Subcutaneous abdominal adipose tissue (tissue), 5 donors: ENCODE data around the gene PITX1.

ENCODE experiments used
- H3K27ac ChIP-seq: one replicate; pipeline ENCODE4 v1.7.0; 2013; ENCODE audit warnings: low read depth, mild to moderate bottlenecking, inconsistent platforms, low read length, moderate library complexity
- H3K27me3 ChIP-seq, 5 donors: one replicate each; pipeline ENCODE4 v1.7.0; 2013; ENCODE audit warnings: low read length in 5 of 5, inconsistent platforms in 1 of 5; ENCODE audit not compliant: control insufficient read depth in 5 of 5, insufficient read depth in 4 of 5
- H3K36me3 ChIP-seq, 5 donors: one replicate each; pipeline ENCODE4 v1.7.0; 2013; ENCODE audit warnings: low read length in 5 of 5; ENCODE audit not compliant: control insufficient read depth in 5 of 5, insufficient read depth in 5 of 5
- H3K4me1 ChIP-seq, 5 donors: one replicate each; pipeline ENCODE4 v1.7.0; 2013; ENCODE audit warnings: low read length in 5 of 5, mild to moderate bottlenecking in 3 of 5, moderate library complexity in 1 of 5; ENCODE audit not compliant: control insufficient read depth in 5 of 5, insufficient read depth in 5 of 5
- H3K4me3 ChIP-seq, 5 donors: one replicate each; pipeline ENCODE4 v1.7.0; 2013; ENCODE audit warnings: low read length in 5 of 5, low read depth in 1 of 5
- H3K9ac ChIP-seq, 5 donors: one replicate each; pipeline ENCODE4 v1.7.0; 2013; ENCODE audit warnings: low read length in 5 of 5, mild to moderate bottlenecking in 4 of 5, moderate library complexity in 3 of 5
- H3K9me3 ChIP-seq, 5 donors: one replicate each; pipeline ENCODE4 v1.7.0; 2013; ENCODE audit warnings: low read length in 5 of 5; ENCODE audit not compliant: control insufficient read depth in 5 of 5
- donor health status: healthy.
- donor health status: healthy.
- donor health status: healthy.
- donor health status: healthy.
- donor health status: healthy.

PITX1 gene

GRCh38 chr5:135063511-135064234 lies 29.6 kb upstream of the PITX1 start:
- no peak overlapping the region for H3K4me3 ChIP-seq
- H3K36me3 ChIP-seq = no peaks in the 10 kb centered on the region
- no peak overlapping the region for H3K27ac ChIP-seq
- H3K27me3 ChIP-seq = peaks cover 13 to 30% (median 21%) of the 10 kb centered on the region in 5 donors
- peaks cover 0 to 4% (median 0%) of the 10 kb centered on the region in 5 donors for H3K4me1 ChIP-seq
- H3K9ac ChIP-seq = no peak overlapping the region
- no peaks in the 10 kb centered on the region for H3K9me3 ChIP-seq

GRCh38 chr5:135063056-135063445 lies 29.0 kb upstream of the PITX1 start:
- Histone ChIP-seq H3K27me3 (peaks cover 13 to 30% (median 21%) of the 10 kb centered on the region in 5 donors), H3K4me1 (peaks cover 0 to 4% (median 0%) of the 10 kb centered on the region in 5 donors), H3K36me3 (no peaks in the 10 kb centered on the region), H3K9ac (no peak overlapping the region), H3K4me3 (no peak overlapping the region), H3K27ac (no peak overlapping the region), H3K9me3 (no peaks in the 10 kb centered on the region)

- Histone ChIP-seq H3K9me3 (no peaks in the 10 kb centered on the region), H3K27me3 (peaks cover 13 to 30% (median 21%) of the 10 kb centered on the region in 5 donors), H3K27ac (no peak overlapping the region), H3K4me1 (peaks cover 0 to 4% (median 0%) of the 10 kb centered on the region in 5 donors), H3K4me3 (no peak overlapping the region), H3K9ac (no peak overlapping the region), H3K36me3 (no peaks in the 10 kb centered on the region)
Observed at GRCh38 chr5:135062216-135063055, 28.4 kb upstream of the PITX1 start.

- Histone ChIP-seq H3K9ac (no peak overlapping the region), H3K4me3 (no peak overlapping the region), H3K9me3 (no peaks in the 10 kb centered on the region), H3K4me1 (peaks cover 0 to 4% (median 0%) of the 10 kb centered on the region in 5 donors), H3K36me3 (no peaks in the 10 kb centered on the region), H3K27ac (no peak overlapping the region), H3K27me3 (peaks cover 12 to 30% (median 21%) of the 10 kb centered on the region in 5 donors)
Observed at GRCh38 chr5:135061001-135061400, 27.0 kb upstream of the PITX1 start.

- no peak overlapping the region for H3K4me3 ChIP-seq
- no peaks in the 10 kb centered on the region for H3K36me3 ChIP-seq
- no peaks in the 10 kb centered on the region for H3K9me3 ChIP-seq
- no peak overlapping the region for H3K27ac ChIP-seq
- H3K4me1 ChIP-seq = peaks cover 0 to 4% (median 0%) of the 10 kb centered on the region in 5 donors
- peaks cover 12 to 27% (median 21%) of the 10 kb centered on the region in 5 donors for H3K27me3 ChIP-seq
- H3K9ac ChIP-seq = no peak overlapping the region
Observed at GRCh38 chr5:135060021-135060420, 26.0 kb upstream of the PITX1 start.

- no peak overlapping the region for H3K9ac ChIP-seq
- H3K27me3 ChIP-seq = peaks cover 8 to 21% (median 17%) of the 10 kb centered on the region in 5 donors
- H3K4me3 ChIP-seq = no peak overlapping the region
- no peak overlapping the region for H3K27ac ChIP-seq
- no peaks in the 10 kb centered on the region for H3K9me3 ChIP-seq
- peaks cover 0 to 4% (median 0%) of the 10 kb centered on the region in 5 donors for H3K4me1 ChIP-seq
- H3K36me3 ChIP-seq = no peaks in the 10 kb centered on the region
Observed at GRCh38 chr5:135059000-135059923, 25.2 kb upstream of the PITX1 start.

GRCh38 chr5:135058331-135058732 lies 24.3 kb upstream of the PITX1 start:
- H3K27me3 ChIP-seq = peaks cover 2 to 20% (median 17%) of the 10 kb centered on the region in 5 donors
- H3K9ac ChIP-seq = no peak overlapping the region
- H3K9me3 ChIP-seq = no peaks in the 10 kb centered on the region
- no peaks in the 10 kb centered on the region for H3K36me3 ChIP-seq
- H3K27ac ChIP-seq = no peak overlapping the region
- peaks cover 0 to 4% (median 0%) of the 10 kb centered on the region in 5 donors for H3K4me1 ChIP-seq
- H3K4me3 ChIP-seq = no peak overlapping the region

GRCh38 chr5:135057233-135057632 lies 23.2 kb upstream of the PITX1 start:
- Histone ChIP-seq H3K27ac (no peak overlapping the region), H3K36me3 (no peaks in the 10 kb centered on the region), H3K9ac (no peak overlapping the region), H3K9me3 (no peaks in the 10 kb centered on the region), H3K4me1 (no peaks in the 10 kb centered on the region), H3K27me3 (peaks cover 4 to 23% (median 18%) of the 10 kb centered on the region in 5 donors), H3K4me3 (no peak overlapping the region)

GRCh38 chr5:135056316-135057030 lies 22.4 kb upstream of the PITX1 start:
- Histone ChIP-seq H3K9me3 (no peaks in the 10 kb centered on the region), H3K36me3 (no peaks in the 10 kb centered on the region), H3K4me1 (no peaks in the 10 kb centered on the region), H3K9ac (no peak overlapping the region), H3K4me3 (no peak overlapping the region), H3K27me3 (peaks cover 5 to 31% (median 25%) of the 10 kb centered on the region in 5 donors), H3K27ac (no peak overlapping the region)
